HG02763 (cell line): Measurements from ENCODE around the gene CAV1.
A peak's percentile ranks its signal among the peaks of the same experiment; 100 is the strongest.
"Not testable (repeated sequence)": the region's sequence is repeated elsewhere in the genome, so short reads cannot be mapped to it uniquely, and the experiment has no call there.

ENCODE experiments used
- ATAC-seq: cut with Tn5 transposase; IDR thresholded peaks from one replicate; pipeline ENCODE4 v1.9.1; 2021; ENCODE audit warnings: mild to moderate bottlenecking, moderate library complexity; ENCODE audit not compliant: unreplicated experiment

CAV1 gene

GRCh38 chr7:116576350-116577319 is 51.8 kb downstream of the CAV1 start:
- peak; percentile 22 for ATAC-seq

DNA sequence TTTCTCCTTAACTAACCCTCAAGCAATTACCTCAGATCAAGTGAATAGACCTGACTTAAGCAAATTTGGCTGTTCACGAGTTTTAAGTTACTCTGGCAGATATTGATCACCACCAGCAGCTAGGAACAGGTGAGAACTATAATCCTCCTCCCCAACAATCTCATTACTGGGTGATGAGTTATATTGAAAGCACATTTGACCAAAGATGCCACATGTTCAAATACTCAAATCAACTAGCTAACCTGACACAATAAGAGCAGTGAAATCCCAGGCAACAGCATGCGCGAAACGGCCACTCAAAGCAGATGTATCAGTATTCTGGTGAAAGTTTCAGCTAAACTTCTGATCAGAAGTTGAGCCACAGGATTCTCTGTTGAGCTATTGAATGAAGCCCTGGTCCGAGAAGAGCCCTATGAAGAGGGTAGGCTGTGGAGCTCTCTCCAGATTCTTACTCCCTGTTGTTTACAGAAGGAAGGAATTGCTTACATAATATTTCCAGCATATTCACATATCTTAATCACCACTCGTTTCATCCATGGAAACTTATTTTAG is 52.6 kb downstream of the CAV1 start:
- peak; percentile 71 for ATAC-seq

DNA sequence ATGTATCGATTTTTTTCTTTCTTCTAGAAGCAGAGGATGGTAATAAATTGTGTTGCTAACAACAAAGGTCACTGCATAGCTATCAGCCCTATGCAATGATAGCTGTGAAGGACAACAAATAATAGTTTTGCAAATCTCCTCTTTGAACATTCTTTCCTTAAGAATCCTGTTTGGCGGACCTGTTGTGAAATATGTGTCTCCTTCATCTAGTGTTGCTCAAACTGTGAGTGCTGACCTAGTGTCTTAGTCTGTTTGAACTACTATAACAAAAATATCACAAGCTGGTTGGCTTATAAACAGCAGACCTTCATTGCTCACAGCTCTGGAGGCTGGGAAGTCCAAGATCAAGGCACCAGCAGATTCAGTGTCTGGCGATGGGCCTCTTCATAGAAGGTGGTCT is 53.7 kb downstream of the CAV1 start:
- no peak for ATAC-seq

GRCh38 chr7:116579322-116579721 is 54.5 kb downstream of the CAV1 start:
- no peak for ATAC-seq

GRCh38 chr7:116579835-116580234 is 55.0 kb downstream of the CAV1 start:
- ATAC-seq, result no peak

DNA sequence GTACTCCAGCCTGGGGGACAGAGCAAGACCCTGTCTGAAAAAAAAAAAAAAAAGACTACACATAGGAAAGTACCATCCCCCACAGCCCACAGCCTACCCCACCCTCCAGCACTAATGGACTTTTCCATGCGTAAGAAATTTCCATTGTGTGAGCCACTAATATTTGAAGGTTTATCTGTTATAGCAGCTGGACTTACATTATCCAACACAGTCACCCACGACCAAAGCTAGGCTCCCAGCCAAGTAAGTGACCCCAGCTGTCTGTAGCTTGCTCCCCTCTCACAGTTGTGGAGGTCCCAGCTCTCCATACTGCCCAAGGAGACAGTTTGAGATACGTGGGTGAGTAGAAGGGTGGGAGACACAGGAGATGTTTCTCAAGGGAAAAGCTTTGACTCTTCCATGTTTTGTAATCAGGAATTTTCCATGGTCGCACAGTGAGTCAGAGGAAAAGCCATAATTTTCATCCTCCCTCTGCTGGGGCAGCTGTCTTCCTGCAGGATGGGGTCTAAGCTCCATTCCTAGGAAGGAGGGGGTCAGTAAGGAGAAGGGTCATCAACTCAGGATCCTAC is 57.4 kb downstream of the CAV1 start:
- no peak for ATAC-seq

DNA sequence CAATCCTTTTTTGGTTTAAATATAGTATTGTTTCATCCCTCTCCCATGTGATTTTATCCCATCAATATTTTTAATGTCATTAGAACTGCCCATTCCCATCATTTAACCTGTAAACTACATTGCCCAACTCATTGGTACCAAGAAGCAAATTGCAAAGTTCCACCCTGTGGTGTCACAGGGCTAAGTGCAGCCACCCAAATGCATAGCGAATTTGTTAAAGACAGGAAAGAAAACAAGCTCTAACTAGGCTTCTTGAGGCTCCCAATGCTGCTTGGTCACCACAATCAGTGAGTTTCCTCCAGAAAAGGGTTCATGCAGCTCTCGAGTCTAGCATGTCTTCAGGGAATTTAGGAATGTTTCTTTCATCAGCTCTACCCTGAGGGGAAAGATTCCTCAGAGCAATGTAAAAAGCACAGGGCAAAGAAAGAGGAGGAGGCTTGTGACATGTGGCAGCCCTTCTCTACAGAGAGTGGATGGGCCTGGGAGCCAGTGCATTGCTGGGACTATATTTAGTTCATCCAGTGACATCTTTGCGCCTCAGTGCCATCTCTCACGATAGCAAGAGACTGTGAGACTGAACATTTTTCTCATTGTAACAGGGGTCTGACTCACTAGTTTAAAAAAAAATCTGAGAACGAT is 58.1 kb downstream of the CAV1 start:
- ATAC-seq, result peak; percentile 29

GRCh38 chr7:116583653-116584052 is 58.8 kb downstream of the CAV1 start:
- ATAC-seq, result peak; percentile 97

DNA sequence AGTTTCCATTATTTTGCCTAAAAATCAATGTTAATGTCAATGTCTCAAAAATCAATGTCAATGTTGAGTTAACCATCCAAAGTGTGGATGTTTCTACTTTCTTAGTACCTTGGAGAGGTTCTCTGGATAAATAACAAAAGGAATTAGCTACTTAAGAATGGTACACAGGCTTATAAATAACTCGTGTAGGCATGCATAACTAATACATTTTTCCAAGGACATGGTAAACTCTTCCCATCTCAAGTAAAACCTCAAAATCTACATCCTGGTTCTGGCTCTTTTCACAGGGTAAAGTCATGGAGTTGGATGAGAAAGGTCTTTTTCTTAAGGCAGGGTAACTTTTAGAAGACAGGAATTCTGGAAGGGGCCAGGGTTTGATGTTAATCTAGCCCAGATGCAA is 59.9 kb downstream of the CAV1 start:
- ATAC-seq, result no peak

DNA sequence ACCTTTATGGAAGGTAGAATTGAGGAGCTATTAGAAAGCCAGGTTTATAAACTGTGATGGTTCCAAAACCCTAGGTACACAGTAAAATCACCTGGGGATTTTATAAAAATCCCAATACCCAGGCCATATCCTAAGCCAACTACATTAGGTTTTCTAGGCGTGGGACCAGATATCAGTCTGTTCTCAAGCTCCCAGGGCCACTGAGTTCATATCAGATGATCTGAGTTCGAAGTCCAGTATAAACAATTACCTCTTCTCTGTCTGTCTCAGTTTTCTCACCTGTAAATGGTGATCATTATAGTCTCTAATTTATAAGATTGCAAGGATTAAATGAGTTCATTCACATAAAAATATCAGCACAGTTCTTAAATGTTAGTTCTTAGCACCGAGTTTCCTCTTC is 60.6 kb downstream of the CAV1 start:
- no peak for ATAC-seq

DNA sequence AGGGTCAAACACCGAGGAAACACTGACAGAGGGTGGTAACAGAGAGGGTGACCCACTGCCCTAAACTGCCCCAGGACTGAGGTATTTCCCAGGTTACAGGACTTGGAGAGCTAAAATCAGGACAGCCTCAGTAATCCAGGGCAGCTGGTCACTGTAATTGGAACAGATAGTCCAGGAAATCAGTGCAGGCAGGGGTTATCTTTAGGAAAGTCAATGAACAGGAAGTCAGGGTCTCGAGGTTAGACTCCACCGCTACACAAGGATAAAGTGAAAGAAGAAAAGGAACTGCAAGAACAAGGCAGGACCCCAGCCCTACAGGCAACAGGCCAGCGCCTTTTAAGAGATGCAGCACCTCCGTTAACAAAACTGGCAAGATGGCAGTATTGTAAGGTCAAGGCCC is 61.1 kb downstream of the CAV1 start:
- no peak for ATAC-seq

- ATAC-seq, result not testable (repeated sequence)
Measured at GRCh38 chr7:116587200-116587599, 62.4 kb downstream of the CAV1 start.

DNA sequence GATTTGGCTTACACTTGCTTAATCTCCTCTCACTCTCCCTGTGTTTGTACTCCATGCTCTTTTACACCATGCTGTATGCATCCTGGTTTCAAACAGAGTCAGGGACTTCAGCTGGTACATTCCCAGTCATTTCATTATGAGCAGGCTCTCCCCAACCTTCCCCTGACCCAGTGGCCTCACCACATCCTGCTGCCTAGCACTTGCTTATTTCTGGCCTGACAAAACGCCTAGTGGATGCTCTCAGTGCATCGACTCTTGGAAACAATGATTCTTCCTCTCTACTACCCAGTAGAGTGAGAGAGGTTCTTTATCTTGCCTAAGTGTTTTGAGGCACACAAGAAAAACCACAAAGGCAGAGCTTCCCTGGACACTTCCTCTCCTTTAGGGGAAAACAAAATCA is 63.4 kb downstream of the CAV1 start:
- peak; percentile 53 for ATAC-seq

DNA sequence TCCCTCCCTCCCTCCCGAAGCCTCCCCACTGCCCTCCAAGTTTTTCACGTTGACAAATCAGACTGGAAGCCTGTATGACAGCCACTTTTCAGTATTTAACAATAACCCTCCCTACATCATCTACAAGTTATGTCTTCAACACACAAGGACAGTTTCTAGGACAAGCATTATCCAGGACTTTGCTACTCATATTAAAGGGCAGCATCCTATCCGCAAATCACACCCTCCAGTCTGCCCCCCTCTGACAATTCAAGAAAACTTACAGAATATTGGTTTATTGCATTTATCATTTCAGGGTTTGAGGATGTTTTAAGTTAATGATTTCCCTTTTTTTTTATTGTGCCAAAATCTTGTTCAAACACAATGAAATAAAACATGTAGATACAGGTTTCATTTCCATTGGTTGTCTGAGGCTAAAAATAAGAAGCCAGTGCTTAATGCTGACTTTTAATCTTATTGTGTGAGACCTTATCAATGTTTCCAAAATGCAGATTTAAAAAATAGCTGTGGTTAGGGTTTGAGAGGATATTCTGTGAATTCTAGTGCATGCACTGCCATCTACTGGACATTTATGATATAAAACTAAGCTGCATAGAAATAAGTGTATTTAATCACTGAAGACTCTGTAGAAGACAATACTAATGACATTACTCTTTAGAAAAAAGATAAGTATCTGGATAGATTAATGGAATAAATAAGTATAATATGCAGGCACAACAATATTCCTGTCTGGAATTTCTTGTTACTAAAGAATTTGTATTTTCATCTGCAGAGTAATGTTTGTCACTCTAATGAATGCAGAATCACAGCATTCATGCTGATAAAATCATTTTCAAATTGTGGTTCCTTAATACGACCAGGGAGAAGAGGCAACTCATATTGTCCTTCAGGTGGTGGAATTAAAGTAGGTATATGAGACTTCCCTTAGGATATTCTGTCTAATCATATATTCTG is 64.1 kb downstream of the CAV1 start:
- no peak for ATAC-seq

- no peak for ATAC-seq
Measured at GRCh38 chr7:116591202-116592040, 66.6 kb downstream of the CAV1 start.

DNA sequence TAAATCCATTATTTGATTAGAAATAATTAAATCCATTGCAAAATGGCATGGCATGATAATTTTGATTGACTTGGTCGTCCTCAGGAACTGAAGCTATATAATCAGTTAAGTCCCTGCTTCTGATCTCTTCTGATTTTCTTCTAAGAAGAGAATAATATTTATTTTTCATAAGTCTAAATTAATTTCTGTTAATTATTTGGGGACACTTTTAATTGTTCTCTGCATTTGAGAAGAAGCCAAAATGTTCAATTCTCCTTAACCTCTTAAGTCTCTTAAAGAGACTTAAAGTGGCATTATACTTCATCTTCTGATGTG is 67.2 kb downstream of the CAV1 start:
- no peak for ATAC-seq

DNA sequence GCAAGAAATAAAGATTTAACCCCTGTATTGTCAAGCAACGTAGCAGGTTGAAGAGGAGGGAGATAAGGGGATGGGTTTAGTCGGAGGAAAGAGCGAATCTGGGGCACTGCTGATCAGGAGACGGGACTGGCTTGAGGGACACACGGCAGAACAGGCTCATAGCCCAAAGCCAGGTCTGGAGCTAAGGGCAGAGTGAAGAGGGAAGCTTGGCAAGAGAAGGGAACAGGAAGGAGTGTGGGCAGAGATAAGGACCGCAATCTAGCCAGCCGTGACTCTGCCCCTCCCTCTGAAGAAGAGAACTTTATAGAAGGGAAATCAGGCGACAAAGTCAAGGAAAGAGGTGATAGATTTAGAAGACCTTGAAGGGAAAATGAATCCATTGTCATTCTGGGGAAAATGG is 67.6 kb downstream of the CAV1 start:
- ATAC-seq, result no peak

DNA sequence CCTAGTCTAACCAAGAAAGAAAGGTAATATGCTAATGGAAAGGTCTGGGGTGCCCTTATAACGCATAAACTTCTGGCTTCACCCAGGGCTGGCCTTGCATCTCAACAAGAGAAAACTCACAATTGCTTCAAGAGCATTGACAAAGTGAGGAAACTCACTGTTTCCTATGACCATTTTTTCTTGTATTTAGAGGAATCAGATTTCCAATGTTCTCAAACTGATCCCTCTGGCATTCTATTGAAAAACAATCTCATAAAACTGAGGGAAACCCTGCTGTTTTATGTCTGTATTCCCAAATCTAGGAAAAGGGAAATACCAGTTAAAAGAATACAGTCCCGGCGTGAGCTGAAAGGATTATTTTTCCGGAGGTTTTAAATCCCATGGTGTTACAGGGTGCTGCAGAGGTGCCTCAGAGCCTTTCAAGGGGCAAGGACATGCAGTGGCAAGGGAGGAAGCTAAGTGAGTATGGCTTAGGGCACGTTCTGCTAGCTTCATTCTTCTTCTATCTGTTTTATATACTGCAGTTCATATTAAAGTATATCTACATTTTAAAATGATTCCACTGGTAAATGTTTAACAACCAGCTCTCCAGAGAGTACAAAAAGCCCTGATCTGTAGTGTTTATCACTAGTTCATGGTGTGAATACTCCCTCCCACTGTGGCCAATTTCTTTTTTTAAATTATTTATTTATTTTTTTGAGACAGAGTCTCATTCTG is 68.7 kb downstream of the CAV1 start:
- ATAC-seq, result no peak

DNA sequence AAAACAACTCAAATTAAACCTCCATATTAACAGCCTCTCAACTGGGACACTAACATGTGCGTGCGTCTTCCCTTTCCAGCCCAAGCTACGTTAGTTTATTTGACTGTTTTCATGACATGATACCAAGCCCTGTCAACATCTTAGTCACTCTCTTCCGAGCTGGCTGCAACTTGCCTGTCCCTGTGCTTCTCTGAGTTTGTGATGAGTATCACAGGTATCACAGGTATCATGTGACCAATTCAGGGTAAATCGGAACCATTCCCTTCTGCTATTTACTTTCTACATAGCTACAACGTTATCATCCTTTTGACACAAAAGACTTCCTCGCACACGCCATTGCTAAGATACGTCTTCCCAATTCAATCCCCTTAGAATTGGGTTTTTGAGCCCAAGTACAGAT is 70.2 kb downstream of the CAV1 start:
- ATAC-seq, result no peak
